ENCODE measurements around the gene ATP1B3. TPM values are rescaled to one million over a fixed set of nuclear protein-coding genes. Genes with fewer than 3 reads are reported as not detected.
"Not testable (repeated sequence)": the region's sequence is repeated elsewhere in the genome, so short reads cannot be mapped to it uniquely, and the experiment has no call there.

The ATP1B3 gene
- polyA plus RNA-seq, 1 donor (not counting 4 experiments of a cell fraction or from before 2014, with no cell fraction given) = 345 TPM

GRCh38 chr3:141971571-141971970 lies 95.1 kb downstream of the ATP1B3 start:
- Histone ChIP-seq H2AFZ (ENCODE audit: control insufficient read depth, low read length) (peak overlapping the region; percentile 49), H4K20me1 (ENCODE audit: control insufficient read depth, extremely low read depth, insufficient read depth, low read length) (no peaks in the 10 kb centered on the region), H3K4me3 (ENCODE audit: control insufficient read depth in 2 of 3, extremely low read depth in 1 of 3, insufficient read depth in 2 of 3, low read depth in 1 of 3, low read length in 3 of 3) (no peak overlapping the region), H3K36me3 (ENCODE audit: control insufficient read depth in 2 of 2, extremely low read depth in 1 of 2, insufficient read depth in 2 of 2, low read length in 2 of 2) (peaks cover 0 to 2% of the 10 kb centered on the region in 2 experiments), H3K9me3 (ENCODE audit: control insufficient read depth, low read depth, low read length) (no peaks in the 10 kb centered on the region), H3K27ac (ENCODE audit: control insufficient read depth, insufficient read depth, low read length) (no peak overlapping the region), H3K27me3 (ENCODE audit: control insufficient read depth, extremely low read depth, insufficient read depth, low read length) (no peaks in the 10 kb centered on the region), H3K4me2 (ENCODE audit: control insufficient read depth, extremely low read depth, insufficient read depth, low read depth, low read length) (peak overlapping the region; percentile 78), H3K79me2 (ENCODE audit: control insufficient read depth, insufficient read depth, low read length) (no peaks in the 10 kb centered on the region), H3K9me1 (ENCODE audit: control insufficient read depth, extremely low read depth, insufficient read depth, low read length) (no peaks in the 10 kb centered on the region), H3K9ac (ENCODE audit: control insufficient read depth, extremely low read depth, insufficient read depth, low read length) (no peak overlapping the region), H3K4me1 (ENCODE audit: control insufficient read depth, extremely low read depth, insufficient read depth, low read length) (peaks cover 13% of the 10 kb centered on the region)
- dilution Hi-C loops (cut with MboI; ENCODE audit: extremely low pct_ligation_motif_present, low sequenced_read_pairs) = no loop called here
- TF ChIP-seq EZH2 (IDR thresholded peaks at IDR 0.05; ENCODE audit: low read length) = no peak
- no peak for TF ChIP-seq CTCF (optimal IDR thresholded peaks at IDR 0.05 in 1 of 3, IDR thresholded peaks at IDR 0.05 in 1 of 3, conservative IDR thresholded peaks at IDR 0.05 in 1 of 3; ENCODE audit: extremely low read depth in 1 of 3, insufficient read depth in 2 of 3, low read length in 3 of 3)
- no peak for FAIRE-seq
- DNase-seq (ENCODE audit: low read depth, low spot score) = no peak

- Histone ChIP-seq H3K36me3 (ENCODE audit: control insufficient read depth in 2 of 2, extremely low read depth in 1 of 2, insufficient read depth in 2 of 2, low read length in 2 of 2) (peaks cover 0 to 2% of the 10 kb centered on the region in 2 experiments), H3K27ac (ENCODE audit: control insufficient read depth, insufficient read depth, low read length) (peak overlapping the region; percentile 7), H3K4me2 (ENCODE audit: control insufficient read depth, extremely low read depth, insufficient read depth, low read depth, low read length) (peak overlapping the region; percentile 78), H3K9ac (ENCODE audit: control insufficient read depth, extremely low read depth, insufficient read depth, low read length) (no peak overlapping the region), H2AFZ (ENCODE audit: control insufficient read depth, low read length) (peak overlapping the region; percentile 81), H4K20me1 (ENCODE audit: control insufficient read depth, extremely low read depth, insufficient read depth, low read length) (no peaks in the 10 kb centered on the region), H3K4me1 (ENCODE audit: control insufficient read depth, extremely low read depth, insufficient read depth, low read length) (peaks cover 13% of the 10 kb centered on the region), H3K9me3 (ENCODE audit: control insufficient read depth, low read depth, low read length) (no peaks in the 10 kb centered on the region), H3K27me3 (ENCODE audit: control insufficient read depth, extremely low read depth, insufficient read depth, low read length) (no peaks in the 10 kb centered on the region), H3K9me1 (ENCODE audit: control insufficient read depth, extremely low read depth, insufficient read depth, low read length) (no peaks in the 10 kb centered on the region), H3K4me3 (ENCODE audit: control insufficient read depth in 2 of 3, extremely low read depth in 1 of 3, insufficient read depth in 2 of 3, low read depth in 1 of 3, low read length in 3 of 3) (peak overlapping the region in 1 of 3 experiments; percentile 2), H3K79me2 (ENCODE audit: control insufficient read depth, insufficient read depth, low read length) (no peaks in the 10 kb centered on the region)
- dilution Hi-C loops (cut with MboI; ENCODE audit: extremely low pct_ligation_motif_present, low sequenced_read_pairs) = no loop called here
- no peak for DNase-seq (ENCODE audit: low read depth, low spot score)
- FAIRE-seq = peak; percentile 95
- TF ChIP-seq CTCF (optimal IDR thresholded peaks at IDR 0.05 in 1 of 3, IDR thresholded peaks at IDR 0.05 in 1 of 3, conservative IDR thresholded peaks at IDR 0.05 in 1 of 3; ENCODE audit: extremely low read depth in 1 of 3, insufficient read depth in 2 of 3, low read length in 3 of 3) (no peak), EZH2 (IDR thresholded peaks at IDR 0.05; ENCODE audit: low read length) (no peak)
These were observed 96.0 kb downstream of the ATP1B3 start for GRCh38 chr3:141972399-141972798.

GRCh38 chr3:141974777-141975176 lies 98.3 kb downstream of the ATP1B3 start:
- H2AFZ ChIP-seq (ENCODE audit: control insufficient read depth, low read length); FAIRE-seq: not testable (repeated sequence)

More at GRCh38 chr3:141974777-141975176, 98.3 kb downstream of the ATP1B3 start:
- H3K9ac ChIP-seq (ENCODE audit: control insufficient read depth, extremely low read depth, insufficient read depth, low read length); H3K4me3 ChIP-seq (ENCODE audit: control insufficient read depth in 2 of 3, extremely low read depth in 1 of 3, insufficient read depth in 2 of 3, low read depth in 1 of 3, low read length in 3 of 3); H3K9me3 ChIP-seq (ENCODE audit: control insufficient read depth, low read depth, low read length); DNase-seq (ENCODE audit: low read depth, low spot score); H3K79me2 ChIP-seq (ENCODE audit: control insufficient read depth, insufficient read depth, low read length); H3K27me3 ChIP-seq (ENCODE audit: control insufficient read depth, extremely low read depth, insufficient read depth, low read length); H3K9me1 ChIP-seq (ENCODE audit: control insufficient read depth, extremely low read depth, insufficient read depth, low read length); H4K20me1 ChIP-seq (ENCODE audit: control insufficient read depth, extremely low read depth, insufficient read depth, low read length); H3K36me3 ChIP-seq (ENCODE audit: control insufficient read depth in 2 of 2, extremely low read depth in 1 of 2, insufficient read depth in 2 of 2, low read length in 2 of 2); dilution Hi-C loops (cut with MboI; ENCODE audit: extremely low pct_ligation_motif_present, low sequenced_read_pairs); H3K27ac ChIP-seq (ENCODE audit: control insufficient read depth, insufficient read depth, low read length); H3K4me2 ChIP-seq (ENCODE audit: control insufficient read depth, extremely low read depth, insufficient read depth, low read depth, low read length): not testable (repeated sequence)
- H3K4me1 ChIP-seq (ENCODE audit: control insufficient read depth, extremely low read depth, insufficient read depth, low read length) = peaks cover 21% of the 10 kb centered on the region

Measured in keratinocyte (primary cell).